GM06990 (cell line): ENCODE results near the gene CCDC9B.

Experiments
- DNase-seq: peaks from one replicate; pipeline ENCODE4 v3.0.0-alpha.2; 2011; ENCODE audit not compliant: insufficient read length; ENCODE audit errors: extremely low read depth
- H3K27me3 ChIP-seq: replicated peaks from 2 replicates; pipeline ENCODE4 v1.6.0; 2011; ENCODE audit warnings: low read length; ENCODE audit not compliant: control insufficient read depth, insufficient read depth
- H3K36me3 ChIP-seq: 2 replicates; pipeline ENCODE4 v1.5.1; 2011; ENCODE audit warnings: low read length; ENCODE audit not compliant: control insufficient read depth, insufficient read depth
- H3K4me3 ChIP-seq: replicated peaks from 2 replicates; pipeline ENCODE4 v1.5.1; 2011; ENCODE audit warnings: low read depth, mild to moderate bottlenecking, control low read depth, low read length
- TF ChIP-seq, protein P1 (sequence below): IDR thresholded peaks from 2 replicates; pipeline ENCODE4 v1.5.1; 2011; ENCODE audit warnings: low read length, control low read depth, mild to moderate bottlenecking, inconsistent platforms; ENCODE audit not compliant: insufficient read depth, poor library complexity, severe bottlenecking

CCDC9B gene

DNA sequence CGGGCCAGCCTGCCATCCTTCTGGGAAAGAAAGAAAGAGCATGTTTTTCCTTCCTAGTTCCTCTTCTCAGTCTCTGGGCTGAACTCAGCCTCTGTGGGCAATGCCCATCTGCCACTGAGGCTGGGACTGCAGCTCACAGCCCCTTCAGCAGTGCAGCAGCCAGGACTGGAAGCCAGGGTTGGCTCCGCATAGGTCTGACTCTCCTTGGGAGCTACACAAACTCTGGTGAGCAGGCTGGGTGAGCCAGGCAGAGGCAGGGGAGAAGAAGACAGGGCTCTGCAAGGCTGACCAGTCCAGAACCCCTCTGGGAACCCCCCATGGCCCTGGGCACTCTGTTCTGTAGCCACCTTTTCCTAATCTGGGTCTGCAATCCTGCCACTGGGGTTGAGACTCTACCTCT lies 20.9 kb upstream of the CCDC9B start:
- Histone ChIP-seq H3K27me3 (no peaks in the 10 kb centered on the region), H3K4me3 (no peak overlapping the region), H3K36me3 (no peaks in the 10 kb centered on the region)
- TF ChIP-seq, protein P1, sequence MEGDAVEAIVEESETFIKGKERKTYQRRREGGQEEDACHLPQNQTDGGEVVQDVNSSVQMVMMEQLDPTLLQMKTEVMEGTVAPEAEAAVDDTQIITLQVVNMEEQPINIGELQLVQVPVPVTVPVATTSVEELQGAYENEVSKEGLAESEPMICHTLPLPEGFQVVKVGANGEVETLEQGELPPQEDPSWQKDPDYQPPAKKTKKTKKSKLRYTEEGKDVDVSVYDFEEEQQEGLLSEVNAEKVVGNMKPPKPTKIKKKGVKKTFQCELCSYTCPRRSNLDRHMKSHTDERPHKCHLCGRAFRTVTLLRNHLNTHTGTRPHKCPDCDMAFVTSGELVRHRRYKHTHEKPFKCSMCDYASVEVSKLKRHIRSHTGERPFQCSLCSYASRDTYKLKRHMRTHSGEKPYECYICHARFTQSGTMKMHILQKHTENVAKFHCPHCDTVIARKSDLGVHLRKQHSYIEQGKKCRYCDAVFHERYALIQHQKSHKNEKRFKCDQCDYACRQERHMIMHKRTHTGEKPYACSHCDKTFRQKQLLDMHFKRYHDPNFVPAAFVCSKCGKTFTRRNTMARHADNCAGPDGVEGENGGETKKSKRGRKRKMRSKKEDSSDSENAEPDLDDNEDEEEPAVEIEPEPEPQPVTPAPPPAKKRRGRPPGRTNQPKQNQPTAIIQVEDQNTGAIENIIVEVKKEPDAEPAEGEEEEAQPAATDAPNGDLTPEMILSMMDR: no peak
- no peak for DNase-seq

DNA sequence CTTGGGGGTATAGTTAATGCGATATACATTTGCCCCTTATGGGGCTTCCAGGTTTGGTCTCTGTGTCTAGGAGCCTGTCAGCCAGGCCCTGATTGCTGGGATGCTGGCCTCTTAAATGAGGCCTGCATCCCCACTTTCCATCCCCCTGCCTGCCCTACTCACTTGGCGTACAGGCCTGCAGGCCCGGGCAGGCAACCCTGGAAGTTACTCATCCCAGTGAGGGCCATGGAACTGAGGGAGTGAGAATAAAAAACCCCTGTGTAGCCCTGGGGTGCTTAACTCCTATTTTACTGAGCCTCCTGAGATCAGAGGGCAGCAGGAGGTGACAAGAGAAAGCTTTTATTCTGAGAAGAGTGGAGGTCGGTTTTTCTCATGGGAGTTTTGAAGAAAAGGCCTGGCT lies 19.3 kb upstream of the CCDC9B start:
- no peak for DNase-seq
- Histone ChIP-seq H3K27me3 (no peaks in the 10 kb centered on the region), H3K36me3 (no peaks in the 10 kb centered on the region), H3K4me3 (no peak overlapping the region)
- TF ChIP-seq, protein P1: no peak

DNA sequence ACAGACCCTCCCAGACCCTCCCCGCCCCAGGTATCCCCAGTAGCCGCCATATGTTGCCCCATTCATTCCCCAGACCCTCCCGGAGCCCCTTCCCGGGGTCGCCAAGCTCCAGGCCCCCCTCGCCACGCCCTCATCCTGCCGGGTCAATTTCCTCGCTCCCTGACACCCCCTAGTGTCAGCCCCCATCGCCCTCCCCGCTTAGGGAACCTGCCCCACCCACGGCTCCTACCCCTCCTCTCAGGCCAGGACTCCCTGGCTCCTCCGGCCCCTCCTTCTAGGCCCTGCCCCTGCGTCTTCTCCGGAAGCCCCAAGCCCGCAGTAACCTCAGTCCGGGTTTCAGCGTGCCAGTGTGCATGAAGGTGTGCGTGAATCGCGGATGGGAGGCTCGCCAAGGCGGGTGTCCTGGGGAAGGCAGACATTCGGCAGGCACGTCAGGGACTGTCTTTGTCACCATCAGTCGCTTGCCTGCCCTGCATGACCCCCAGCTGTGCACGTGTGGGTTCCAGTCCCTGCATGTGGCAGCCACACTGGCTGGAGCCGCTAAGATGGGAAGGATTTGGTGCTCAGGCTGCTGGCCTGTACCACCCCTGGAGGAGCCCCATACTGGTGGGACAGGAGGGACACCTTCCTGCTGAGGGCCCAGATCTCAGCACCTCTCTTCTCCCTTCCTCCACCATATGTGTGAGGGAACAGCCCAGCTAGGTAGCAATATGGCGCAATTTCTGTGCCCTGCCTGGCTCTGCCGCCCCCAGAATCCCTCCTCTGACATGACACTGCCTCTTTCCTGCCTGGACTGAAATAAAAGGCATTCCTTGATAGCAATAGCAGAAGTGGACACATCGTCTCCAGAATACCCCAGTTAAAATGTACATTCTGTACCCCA lies 18.0 kb upstream of the CCDC9B start:
- H3K36me3 ChIP-seq: no peaks in the 10 kb centered on the region
- DNase-seq: no peak
- peak overlapping the region; percentile 68 for H3K4me3 ChIP-seq
- H3K27me3 ChIP-seq: no peaks in the 10 kb centered on the region; the same call in 1 of the 2 replicates
- TF ChIP-seq, protein P1: peak; percentile 44

DNA sequence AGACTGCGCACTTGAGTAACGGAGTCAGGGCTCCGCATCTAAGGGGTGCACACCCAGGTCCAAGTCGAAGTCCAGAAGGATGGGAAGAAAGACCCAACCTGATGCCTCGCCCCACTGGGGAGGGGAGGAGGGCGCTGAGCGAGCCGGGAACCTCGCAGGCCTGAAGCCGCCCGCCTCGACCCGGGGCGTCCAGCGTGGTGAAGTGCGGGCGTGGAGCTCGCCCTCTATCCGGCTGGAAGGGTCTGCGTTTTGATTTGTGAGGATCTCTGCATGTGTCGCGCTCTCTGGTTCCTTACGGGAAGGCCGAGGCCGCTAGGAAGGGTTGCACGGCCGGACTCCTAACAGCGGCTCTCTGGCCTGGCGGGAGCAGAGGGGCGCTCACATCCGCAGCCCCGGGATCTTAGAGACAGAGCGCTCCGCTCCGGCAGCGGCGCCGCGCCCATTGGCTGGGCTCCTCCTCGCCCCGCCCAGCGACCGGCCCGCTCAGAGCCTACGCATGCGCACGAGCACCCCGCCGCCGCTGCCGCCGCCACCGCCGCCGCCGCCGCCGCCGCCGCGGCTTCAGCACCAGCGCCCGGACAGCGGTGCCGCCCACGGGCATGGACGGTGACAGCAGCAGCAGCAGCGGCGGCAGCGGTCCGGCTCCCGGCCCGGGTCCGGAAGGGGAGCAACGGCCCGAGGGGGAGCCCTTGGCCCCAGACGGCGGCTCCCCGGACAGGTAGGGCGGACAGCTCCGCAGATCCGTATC lies 17.2 kb upstream of the CCDC9B start, which contains the start of gene DISP2:
Gene DISP2, plus strand, starts transcription at position 497 of the 748 bp plus-strand sequence. Its CDS starts 103 bp downstream, at position 600.
- peak; percentile 86 for DNase-seq
- Histone ChIP-seq H3K36me3 (no peaks in the 10 kb centered on the region), H3K27me3 (no peaks in the 10 kb centered on the region; the same call in 1 of the 2 replicates), H3K4me3 (peak within 1 kb of the TSS; percentile 68)
- TF ChIP-seq, protein P1: no peak

DNA sequence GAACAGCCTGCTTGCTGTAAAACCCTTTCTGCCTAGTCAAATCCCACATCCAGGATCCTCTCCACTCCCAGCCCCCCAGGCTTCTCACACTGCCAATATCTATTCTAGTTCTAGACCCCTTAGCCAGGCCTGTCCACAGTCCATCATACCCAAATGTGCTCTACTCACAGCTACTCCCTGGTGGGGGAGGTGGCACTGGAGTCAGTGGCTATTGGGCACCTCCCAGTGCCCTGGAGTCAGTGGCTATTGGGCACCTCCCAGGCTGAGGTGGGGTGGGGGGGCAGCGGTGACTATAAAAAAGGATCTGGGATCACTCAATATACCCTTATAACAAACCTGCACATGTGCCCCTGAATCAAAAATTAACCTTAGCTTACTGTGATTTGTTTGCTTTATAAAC lies 16.5 kb upstream of the CCDC9B start:
- no peak overlapping the region for H3K4me3 ChIP-seq
- TF ChIP-seq, protein P1: no peak
- no peak for DNase-seq
- H3K36me3 ChIP-seq: no peaks in the 10 kb centered on the region
- no peaks in the 10 kb centered on the region; the same call in 1 of the 2 replicates for H3K27me3 ChIP-seq
